ENCODE data around the gene PDE6A.

DNA sequence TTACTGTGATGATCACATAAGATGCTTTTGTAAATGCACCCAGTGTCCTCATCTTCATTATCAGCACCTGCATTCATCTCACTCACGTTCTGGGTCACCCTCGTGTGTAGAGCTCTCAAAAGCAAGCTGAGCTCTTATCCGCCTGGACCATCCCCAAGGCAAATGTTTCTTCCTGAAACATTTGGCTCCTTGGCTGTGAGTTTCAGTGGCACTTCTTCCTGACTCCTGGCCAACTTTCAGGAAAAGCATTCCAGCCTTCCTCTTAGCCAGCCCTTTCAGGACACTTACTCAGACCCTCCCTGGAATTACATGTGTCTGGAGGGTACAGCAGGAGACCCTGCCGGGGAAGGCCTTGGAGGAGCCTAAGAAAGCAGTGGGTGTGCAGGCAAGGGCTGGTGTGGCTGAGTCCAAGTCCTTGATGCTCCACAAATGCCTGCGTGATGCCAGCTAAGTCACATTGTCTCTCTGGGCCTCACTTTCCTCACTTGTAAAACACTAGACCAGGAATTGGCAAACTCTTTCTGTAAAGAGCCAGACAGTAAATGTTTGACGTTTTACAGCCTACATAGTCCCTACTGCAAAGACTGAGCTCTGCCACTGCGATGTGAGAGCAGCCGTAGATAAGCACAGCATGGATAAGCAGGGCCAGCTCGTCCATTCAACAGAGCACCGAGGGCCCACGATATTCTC, 72.1 kb downstream of the PDE6A start:
- TF ChIP-seq, protein P1, sequence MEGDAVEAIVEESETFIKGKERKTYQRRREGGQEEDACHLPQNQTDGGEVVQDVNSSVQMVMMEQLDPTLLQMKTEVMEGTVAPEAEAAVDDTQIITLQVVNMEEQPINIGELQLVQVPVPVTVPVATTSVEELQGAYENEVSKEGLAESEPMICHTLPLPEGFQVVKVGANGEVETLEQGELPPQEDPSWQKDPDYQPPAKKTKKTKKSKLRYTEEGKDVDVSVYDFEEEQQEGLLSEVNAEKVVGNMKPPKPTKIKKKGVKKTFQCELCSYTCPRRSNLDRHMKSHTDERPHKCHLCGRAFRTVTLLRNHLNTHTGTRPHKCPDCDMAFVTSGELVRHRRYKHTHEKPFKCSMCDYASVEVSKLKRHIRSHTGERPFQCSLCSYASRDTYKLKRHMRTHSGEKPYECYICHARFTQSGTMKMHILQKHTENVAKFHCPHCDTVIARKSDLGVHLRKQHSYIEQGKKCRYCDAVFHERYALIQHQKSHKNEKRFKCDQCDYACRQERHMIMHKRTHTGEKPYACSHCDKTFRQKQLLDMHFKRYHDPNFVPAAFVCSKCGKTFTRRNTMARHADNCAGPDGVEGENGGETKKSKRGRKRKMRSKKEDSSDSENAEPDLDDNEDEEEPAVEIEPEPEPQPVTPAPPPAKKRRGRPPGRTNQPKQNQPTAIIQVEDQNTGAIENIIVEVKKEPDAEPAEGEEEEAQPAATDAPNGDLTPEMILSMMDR (IDR thresholded peaks at IDR 0.05), result no peak
- TF ChIP-seq POLR2A (IDR thresholded peaks at IDR 0.05) (no peak), EP300 (IDR thresholded peaks at IDR 0.05) (no peak)

All from tibial nerve (tissue), 4 donors.